ENCODE measurements around the gene TRIM9. TPM values are rescaled to one million over a fixed set of nuclear protein-coding genes. Genes with fewer than 3 reads are reported as not detected.

TRIM9 gene
- total and polyA plus RNA-seq, 9 of the 15 experiments (the other 6 are each of a cell fraction or from before 2014, with no cell fraction given), result 0.03 to 0.15 (median 0.04) TPM; not detected in 4

DNA sequence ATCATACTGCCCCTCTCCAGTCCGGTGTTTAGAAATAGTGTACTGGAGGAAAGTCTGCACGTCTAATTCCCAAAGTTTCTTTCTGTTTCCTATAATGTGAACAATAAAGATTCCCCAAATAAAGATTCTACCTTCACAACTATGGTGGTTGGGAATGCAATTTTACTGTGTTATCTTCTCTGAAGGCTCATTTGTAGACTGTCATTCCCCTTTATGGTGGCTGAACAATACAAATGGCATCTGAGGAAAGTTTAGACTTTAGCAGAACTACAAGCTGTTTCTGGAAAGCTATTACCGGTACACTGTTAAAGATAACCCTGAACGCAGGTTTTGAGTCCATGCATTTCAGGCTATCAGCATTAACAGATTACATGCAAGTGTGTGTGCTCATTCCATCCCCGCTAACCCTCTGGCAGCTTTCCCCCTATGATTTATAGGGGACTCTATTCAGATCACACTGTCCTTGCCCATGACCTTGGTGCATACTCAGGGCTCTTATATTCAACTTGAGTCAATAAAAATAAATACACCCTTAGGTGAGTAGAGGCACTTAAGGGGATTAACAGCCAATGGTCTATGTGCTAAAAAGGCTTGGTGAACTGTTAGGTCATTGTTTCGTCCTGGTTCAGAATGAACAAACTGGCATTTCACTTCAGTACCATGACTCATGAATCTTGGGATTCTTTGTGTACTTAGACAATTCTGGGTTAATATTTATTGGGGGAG lies 89.9 kb downstream of the TRIM9 start:
- POLR2A ChIA-PET, result no interaction called here
- Histone ChIP-seq H3K9me3 (replicated peaks; ENCODE audit: control insufficient read depth, insufficient read depth, low read depth, low read length) (no peaks in the 10 kb centered on the region), H3K27me3 (ENCODE audit: control insufficient read depth in 2 of 2, insufficient read depth in 2 of 2, low read length in 2 of 2) (peaks cover 3 to 10% of the 10 kb centered on the region in 2 experiments; a peak in 4 of 5 replicates), H3K4me1 (replicated peaks in 1 of 2; ENCODE audit: control insufficient read depth in 2 of 2, insufficient read depth in 2 of 2, low read length in 2 of 2) (no peaks in the 10 kb centered on the region), H3K27ac (ENCODE audit: extremely low read depth, low read depth, low read length) (no peak overlapping the region), H4K20me1 (replicated peaks; ENCODE audit: control insufficient read depth, insufficient read depth, low read length) (no peaks in the 10 kb centered on the region), H3K36me3 (ENCODE audit: control insufficient read depth, insufficient read depth, low read length) (no peaks in the 10 kb centered on the region), H3K4me3 (no peak overlapping the region), H2AFZ (ENCODE audit: low read depth, low read length) (no peak overlapping the region), H3K9me1 (ENCODE audit: control insufficient read depth, insufficient read depth, low read length) (no peaks in the 10 kb centered on the region), H3K9ac (ENCODE audit: insufficient read depth in 1 of 2, low read depth in 2 of 2, low read length in 2 of 2) (no peak overlapping the region), H3K79me2 (ENCODE audit: control insufficient read depth, insufficient read depth, low read length) (no peaks in the 10 kb centered on the region), H3K4me2 (ENCODE audit: insufficient read depth, low read length) (no peak overlapping the region)
- under 1% methylated on average over 6 of the region's 6 CpGs for WGBS (ENCODE audit: insufficient coverage, low coverage, missing lambda C conversion rate)
- no peak for TF ChIP-seq CEBPG (CRISPR knock-in tag; IDR thresholded peaks at IDR 0.05)
- peak in 1 of 2 experiments; percentile 65; a peak in 2 of 4 replicates for TF ChIP-seq CEBPG (tag; conservative IDR thresholded peaks at IDR 0.05 in 1 of 2, IDR thresholded peaks at IDR 0.05 in 1 of 2)
- no peak for TF ChIP-seq BCL6 (CRISPR knock-in tag; IDR thresholded peaks at IDR 0.05)
- BruUV-seq (replicated peaks), result no TSS peak
- in situ Hi-C loops (cut with MboI), result no loop called here
- CTCF ChIA-PET (ENCODE audit: low intra/inter-chr PET ratio), result no interaction called here
- DNase-seq (ENCODE audit: extremely low read depth in 1 of 4, low spot score in 3 of 4) (no peak), FAIRE-seq (no peak), ATAC-seq (0 out of 3 replicates have a peak, but pooled peaks have one; percentile 26)
- intact Hi-C loops (cut with micrococcal nuclease), result no loop called here

DNA sequence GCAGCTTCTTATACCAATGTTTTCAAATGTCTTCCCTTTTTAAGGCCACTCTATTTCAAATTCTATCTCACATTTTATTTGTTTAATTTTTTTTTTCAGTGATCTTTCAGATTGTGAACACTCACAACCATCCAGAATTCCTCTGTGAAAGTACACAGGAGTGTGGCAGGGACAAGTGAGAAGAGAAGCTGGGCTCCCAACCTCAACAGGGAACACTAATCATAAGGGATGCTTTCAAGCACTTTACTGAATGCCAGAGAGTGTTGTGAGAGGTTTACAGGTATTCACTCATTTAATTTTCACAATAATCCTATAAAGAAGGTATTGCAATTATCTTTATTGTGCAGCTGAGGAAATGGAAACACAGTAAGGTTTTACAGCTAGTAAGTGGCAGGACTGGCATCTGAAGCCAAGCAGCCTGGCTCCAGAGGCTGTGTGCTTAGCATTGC lies 90.5 kb downstream of the TRIM9 start:
- DNase-seq (ENCODE audit: extremely low read depth in 1 of 4, low spot score in 3 of 4), result no peak
- Histone ChIP-seq H3K27ac (ENCODE audit: extremely low read depth, low read depth, low read length) (no peak overlapping the region), H3K9me1 (ENCODE audit: control insufficient read depth, insufficient read depth, low read length) (no peaks in the 10 kb centered on the region), H3K4me3 (no peak overlapping the region), H3K9ac (ENCODE audit: insufficient read depth in 1 of 2, low read depth in 2 of 2, low read length in 2 of 2) (no peak overlapping the region), H3K4me1 (replicated peaks in 1 of 2; ENCODE audit: control insufficient read depth in 2 of 2, insufficient read depth in 2 of 2, low read length in 2 of 2) (no peaks in the 10 kb centered on the region), H3K4me2 (ENCODE audit: insufficient read depth, low read length) (no peak overlapping the region), H3K36me3 (ENCODE audit: control insufficient read depth, insufficient read depth, low read length) (no peaks in the 10 kb centered on the region), H3K79me2 (ENCODE audit: control insufficient read depth, insufficient read depth, low read length) (no peaks in the 10 kb centered on the region), H4K20me1 (replicated peaks; ENCODE audit: control insufficient read depth, insufficient read depth, low read length) (no peaks in the 10 kb centered on the region), H3K27me3 (ENCODE audit: control insufficient read depth in 2 of 2, insufficient read depth in 2 of 2, low read length in 2 of 2) (peaks cover 3 to 10% of the 10 kb centered on the region in 2 experiments; a peak in 4 of 5 replicates), H2AFZ (ENCODE audit: low read depth, low read length) (no peak overlapping the region), H3K9me3 (replicated peaks; ENCODE audit: control insufficient read depth, insufficient read depth, low read depth, low read length) (no peaks in the 10 kb centered on the region)
- ATAC-seq, result no peak
- no peak for FAIRE-seq
- intact Hi-C loops (cut with micrococcal nuclease) (no loop called here), in situ Hi-C loops (cut with MboI) (no loop called here)
- POLR2A ChIA-PET, result interaction anchor here (1.1 kb wide), 1 partner anchor 11 kb away, joined by 6 read pairs; no protein-coding TSS in a partner anchor
- CTCF ChIA-PET (ENCODE audit: low intra/inter-chr PET ratio), result no interaction called here
- BruUV-seq (replicated peaks), result no TSS peak
- TF ChIP-seq, protein P1, sequence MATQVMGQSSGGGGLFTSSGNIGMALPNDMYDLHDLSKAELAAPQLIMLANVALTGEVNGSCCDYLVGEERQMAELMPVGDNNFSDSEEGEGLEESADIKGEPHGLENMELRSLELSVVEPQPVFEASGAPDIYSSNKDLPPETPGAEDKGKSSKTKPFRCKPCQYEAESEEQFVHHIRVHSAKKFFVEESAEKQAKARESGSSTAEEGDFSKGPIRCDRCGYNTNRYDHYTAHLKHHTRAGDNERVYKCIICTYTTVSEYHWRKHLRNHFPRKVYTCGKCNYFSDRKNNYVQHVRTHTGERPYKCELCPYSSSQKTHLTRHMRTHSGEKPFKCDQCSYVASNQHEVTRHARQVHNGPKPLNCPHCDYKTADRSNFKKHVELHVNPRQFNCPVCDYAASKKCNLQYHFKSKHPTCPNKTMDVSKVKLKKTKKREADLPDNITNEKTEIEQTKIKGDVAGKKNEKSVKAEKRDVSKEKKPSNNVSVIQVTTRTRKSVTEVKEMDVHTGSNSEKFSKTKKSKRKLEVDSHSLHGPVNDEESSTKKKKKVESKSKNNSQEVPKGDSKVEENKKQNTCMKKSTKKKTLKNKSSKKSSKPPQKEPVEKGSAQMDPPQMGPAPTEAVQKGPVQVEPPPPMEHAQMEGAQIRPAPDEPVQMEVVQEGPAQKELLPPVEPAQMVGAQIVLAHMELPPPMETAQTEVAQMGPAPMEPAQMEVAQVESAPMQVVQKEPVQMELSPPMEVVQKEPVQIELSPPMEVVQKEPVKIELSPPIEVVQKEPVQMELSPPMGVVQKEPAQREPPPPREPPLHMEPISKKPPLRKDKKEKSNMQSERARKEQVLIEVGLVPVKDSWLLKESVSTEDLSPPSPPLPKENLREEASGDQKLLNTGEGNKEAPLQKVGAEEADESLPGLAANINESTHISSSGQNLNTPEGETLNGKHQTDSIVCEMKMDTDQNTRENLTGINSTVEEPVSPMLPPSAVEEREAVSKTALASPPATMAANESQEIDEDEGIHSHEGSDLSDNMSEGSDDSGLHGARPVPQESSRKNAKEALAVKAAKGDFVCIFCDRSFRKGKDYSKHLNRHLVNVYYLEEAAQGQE (IDR thresholded peaks at IDR 0.05; ENCODE audit: borderline replicate concordance), result no peak
- TF ChIP-seq, protein P1 (CRISPR knock-in tag; IDR thresholded peaks at IDR 0.05; ENCODE audit: low read depth), result no peak

All from K562 (cell line).